GM15510 (cell line): Measurements from ENCODE around the gene TGM3.

Experiments used
- POLR2A ChIP-seq: IDR thresholded peaks from 3 replicates; pipeline ENCODE4 v1.6.1; 2011; ENCODE audit warnings: borderline replicate concordance; ENCODE audit not compliant: insufficient read length; ENCODE audit errors: extremely low read depth

The TGM3 gene

DNA sequence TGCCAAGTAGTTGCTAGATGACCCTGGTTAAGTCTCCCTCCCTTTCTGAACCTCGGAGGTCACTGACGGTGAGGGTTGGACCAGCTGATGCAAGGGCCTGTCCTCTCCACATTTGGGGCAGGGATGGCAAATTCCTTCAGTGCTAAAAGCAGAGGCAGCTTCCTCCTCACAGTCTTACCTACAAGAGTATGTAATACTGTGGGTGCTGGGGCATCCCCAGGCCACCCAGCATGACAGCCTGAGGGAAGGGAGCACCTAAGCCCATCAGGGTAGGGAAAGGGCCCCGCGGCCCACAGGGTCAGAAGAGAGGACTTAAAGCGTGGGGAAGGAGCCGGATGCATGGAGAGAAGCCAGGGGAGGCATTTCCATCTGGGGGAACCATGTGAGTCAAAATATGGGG is 38.0 kb downstream of the TGM3 start:
- TF ChIP-seq POLR2A, result no peak

DNA sequence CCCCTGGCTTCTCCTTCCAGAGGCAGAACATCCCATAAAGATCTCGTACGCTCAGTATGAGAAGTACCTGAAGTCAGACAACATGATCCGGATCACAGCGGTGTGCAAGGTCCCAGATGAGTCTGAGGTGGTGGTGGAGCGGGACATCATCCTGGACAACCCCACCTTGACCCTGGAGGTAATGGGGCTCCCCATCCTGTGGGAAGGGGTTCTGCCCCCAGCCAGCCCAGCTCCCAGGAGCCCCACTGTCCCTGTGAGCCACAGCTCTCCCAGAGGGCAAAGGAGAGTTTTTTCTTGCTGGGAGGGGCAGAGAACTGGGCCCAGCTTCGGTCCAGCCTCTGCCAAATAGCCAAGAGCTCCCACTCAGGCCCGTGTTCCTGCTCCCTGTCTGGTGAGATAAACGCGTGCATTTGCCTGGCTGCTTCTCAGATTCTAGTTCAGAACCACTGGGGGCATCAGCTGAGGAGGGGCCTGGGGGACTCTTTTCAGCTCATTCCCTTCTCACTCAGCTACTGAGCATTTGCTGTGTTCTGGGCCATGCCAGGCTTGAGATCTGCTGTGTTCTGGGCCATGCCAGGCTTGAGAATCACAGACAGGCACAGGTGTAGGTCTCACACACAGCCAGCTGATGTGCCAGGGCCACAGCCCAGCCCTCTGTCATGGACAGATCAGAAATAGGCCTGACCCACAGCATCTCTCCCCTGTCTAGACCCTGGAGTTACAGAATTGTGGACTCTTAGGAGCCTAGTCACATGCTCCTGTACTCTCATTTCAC is 39.5 kb downstream of the TGM3 start:
- TF ChIP-seq POLR2A, result no peak

- no peak for TF ChIP-seq POLR2A
These were observed 40.7 kb downstream of the TGM3 start for GRCh38 chr20:2336471-2336870.

- no peak for TF ChIP-seq POLR2A
These were observed 41.3 kb downstream of the TGM3 start for GRCh38 chr20:2337142-2337541.

GRCh38 chr20:2338411-2339066 is 42.7 kb downstream of the TGM3 start:
- no peak for TF ChIP-seq POLR2A

- TF ChIP-seq POLR2A, result no peak
These were observed 44.3 kb downstream of the TGM3 start for GRCh38 chr20:2340136-2340535.

DNA sequence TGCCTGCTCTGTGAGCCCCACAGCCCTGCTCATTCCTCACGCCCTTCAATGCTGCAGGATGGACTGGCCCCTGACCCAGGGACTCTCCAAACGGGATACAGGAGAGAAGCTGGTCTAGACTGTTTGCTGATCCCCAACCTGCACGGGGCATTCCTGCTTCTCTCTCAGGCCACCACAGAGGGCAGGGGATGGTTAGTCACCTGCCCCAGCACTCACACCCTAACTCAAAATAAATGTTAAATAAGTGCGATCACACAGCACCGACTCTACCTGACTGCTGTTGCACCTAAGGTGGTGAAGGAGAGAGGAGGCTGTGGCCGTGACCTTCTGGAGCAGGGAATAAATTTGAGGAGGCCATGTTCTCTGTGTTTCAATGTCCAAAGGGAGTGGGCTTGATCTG is 45.0 kb downstream of the TGM3 start:
- no peak for TF ChIP-seq POLR2A

- no peak for TF ChIP-seq POLR2A
These were observed 45.5 kb downstream of the TGM3 start for GRCh38 chr20:2341336-2341735.

DNA sequence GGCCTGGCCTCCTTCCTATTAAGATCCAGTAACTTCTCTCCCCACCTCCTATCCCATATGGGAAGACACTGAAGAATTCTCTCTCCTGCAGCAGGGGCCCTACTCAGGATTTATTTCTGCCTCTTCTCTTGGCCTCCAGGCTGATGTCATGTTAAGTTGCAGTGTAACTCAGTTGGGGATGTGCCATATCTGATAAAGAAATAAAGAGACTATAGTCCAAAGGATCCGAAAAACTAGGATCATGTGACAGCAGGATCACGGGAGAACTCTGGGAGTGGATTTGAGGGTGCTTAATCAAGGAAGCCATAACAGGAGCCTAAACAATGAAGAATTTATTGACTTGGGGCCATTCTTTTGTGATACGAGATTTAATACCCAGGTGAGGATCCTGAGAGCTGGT is 46.4 kb downstream of the TGM3 start:
- TF ChIP-seq POLR2A, result no peak

GRCh38 chr20:2346188-2346587 is 50.4 kb downstream of the TGM3 start:
- no peak for TF ChIP-seq POLR2A

DNA sequence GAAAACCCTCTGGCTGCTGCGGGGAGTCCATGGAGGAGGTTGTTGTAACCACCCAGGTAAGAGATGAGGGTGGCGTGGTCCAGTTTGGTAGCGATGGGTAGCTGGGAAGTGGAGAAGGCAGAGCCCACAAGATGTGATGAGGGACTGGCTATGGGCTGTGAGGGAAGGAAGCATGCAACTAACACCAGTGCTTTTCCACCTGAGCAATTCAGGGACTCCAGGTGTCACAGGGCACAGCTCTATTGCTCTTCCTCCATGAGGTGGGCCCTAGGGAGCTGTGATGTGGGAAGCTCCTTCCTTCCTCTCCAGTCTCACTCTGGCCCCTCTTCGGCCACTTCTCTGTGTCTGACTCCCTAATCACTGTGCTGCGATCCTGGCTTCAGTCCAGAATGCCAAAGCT is 52.5 kb downstream of the TGM3 start:
- no peak for TF ChIP-seq POLR2A

DNA sequence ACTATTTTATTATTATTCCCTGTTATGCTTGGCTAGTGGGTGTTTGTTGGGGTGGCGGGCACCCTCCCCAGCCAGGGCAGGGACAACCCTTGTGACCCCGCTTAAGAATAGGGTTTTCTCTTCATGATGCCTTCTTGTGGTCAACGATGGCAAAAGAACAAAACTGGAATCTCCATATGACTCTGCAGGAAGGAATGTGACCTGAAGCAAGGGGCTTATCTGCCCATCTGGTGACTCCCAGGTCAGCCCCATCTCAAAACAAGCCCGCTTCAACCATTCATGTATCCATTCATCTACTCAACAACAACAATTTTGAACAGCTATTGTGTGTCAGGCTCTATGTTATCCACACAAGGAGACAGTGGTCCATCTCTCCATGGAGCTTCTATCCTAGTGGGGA is 54.0 kb downstream of the TGM3 start:
- no peak for TF ChIP-seq POLR2A

GRCh38 chr20:2350606-2351005 is 54.8 kb downstream of the TGM3 start:
- TF ChIP-seq POLR2A, result no peak

DNA sequence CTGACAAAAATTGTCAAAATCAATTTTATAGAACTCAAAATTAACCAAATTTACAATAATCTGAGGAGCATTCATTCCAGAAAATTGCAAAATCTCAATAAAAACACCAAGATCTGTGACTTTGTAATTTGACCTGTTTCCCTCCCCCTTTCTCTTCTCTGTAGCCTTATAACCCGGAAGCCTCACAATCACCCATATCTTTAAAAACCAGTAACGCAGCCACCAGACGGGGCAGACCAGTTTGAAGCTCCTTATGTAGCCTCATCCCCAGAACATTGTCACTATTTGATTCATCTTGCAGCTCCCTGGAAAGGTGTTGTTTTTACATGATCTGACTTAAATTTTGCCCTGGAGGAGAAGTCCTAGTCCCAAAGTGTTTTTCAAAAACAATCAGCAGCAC is 57.4 kb downstream of the TGM3 start:
- TF ChIP-seq POLR2A, result no peak

DNA sequence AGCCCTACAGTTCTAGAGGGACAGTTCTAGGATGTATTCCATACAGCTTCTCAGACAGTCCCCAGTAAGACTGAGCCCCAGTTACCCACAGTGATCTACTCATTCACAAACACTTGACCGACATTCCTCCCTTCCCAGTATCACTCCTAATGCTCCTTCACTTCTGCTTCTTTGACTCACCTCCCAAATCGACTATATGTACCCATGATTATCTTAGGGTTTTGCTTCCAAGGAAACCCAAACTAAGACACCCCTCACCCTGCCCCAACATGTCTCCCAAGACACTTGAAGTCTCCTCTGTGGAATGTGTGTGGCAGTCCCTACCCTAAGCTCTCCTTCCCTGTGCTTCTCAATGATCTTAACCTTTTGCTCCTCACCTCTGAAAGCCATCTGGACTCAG is 61.3 kb downstream of the TGM3 start:
- no peak for TF ChIP-seq POLR2A

DNA sequence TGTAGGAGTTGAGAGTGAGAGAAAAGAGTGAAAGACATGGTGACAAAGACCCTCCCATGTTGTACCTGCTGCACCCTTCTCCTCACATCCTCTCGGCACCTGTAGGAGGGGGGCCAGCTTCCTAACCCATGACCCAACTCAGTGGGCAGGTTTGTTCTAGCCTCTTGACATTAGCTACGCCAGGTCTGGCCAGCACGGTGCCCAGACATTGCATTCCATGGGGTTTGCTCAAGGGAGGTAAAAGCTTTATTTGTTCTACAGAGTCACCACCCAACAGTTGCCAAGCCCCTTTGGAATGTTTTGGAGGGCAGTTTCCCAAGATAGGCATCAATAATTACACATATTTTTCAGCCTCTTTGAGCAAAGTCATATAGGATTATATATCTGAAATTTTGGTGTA is 62.2 kb downstream of the TGM3 start:
- TF ChIP-seq POLR2A, result no peak
